Measurements from ENCODE around the gene PHF12.
"Not testable (repeated sequence)": the region's sequence is repeated elsewhere in the genome, so short reads cannot be mapped to it uniquely, and the experiment has no call there.

The PHF12 gene

DNA sequence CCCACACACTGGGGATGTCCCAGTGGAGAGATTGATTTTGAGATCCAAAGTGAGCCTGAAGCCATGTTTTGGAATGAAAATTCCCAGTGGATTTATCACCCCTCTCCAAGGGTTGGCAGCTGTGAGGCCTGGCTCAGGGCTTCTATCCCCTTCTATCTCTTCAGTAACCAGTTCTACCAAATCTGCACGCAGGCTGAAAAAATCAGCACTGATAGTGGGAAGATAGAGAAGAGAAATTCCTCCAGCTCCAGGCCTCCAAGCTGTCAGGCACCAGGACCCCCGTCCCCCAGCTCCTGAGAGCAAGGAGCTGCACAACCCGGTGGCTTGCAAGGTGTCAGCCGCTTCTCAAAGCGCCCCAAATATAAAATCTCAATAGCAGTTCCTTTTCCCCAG lies 54.8 kb downstream of the PHF12 start:
- Histone ChIP-seq H3K4me3 (ENCODE audit: low read length) (peak overlapping the region; percentile 89), H3K79me2 (ENCODE audit: control insufficient read depth, low read length) (peaks cover 52% of the 10 kb centered on the region), H3K9me2 (replicated peaks; ENCODE audit: control insufficient read depth, low read length) (no peaks in the 10 kb centered on the region), H4K20me1 (ENCODE audit: control insufficient read depth, insufficient read depth, low read depth, low read length) (no peaks in the 10 kb centered on the region), H3K4me1 (ENCODE audit: control insufficient read depth, low read length) (peaks cover 66% of the 10 kb centered on the region), H3K27ac (ENCODE audit: low read depth, low read length) (peak overlapping the region; percentile 58), H3F3A (ENCODE audit: control insufficient read depth, insufficient read depth) (peaks cover 21% of the 10 kb centered on the region), H3K36me3 (ENCODE audit: control insufficient read depth, low read length) (peaks cover 54% of the 10 kb centered on the region), H3K27me3 (ENCODE audit: control insufficient read depth, low read length) (no peaks in the 10 kb centered on the region), H3K9me3 (ENCODE audit: control insufficient read depth, insufficient read depth, low read length) (no peaks in the 10 kb centered on the region), H3K4me2 (ENCODE audit: low read length) (peak overlapping the region; percentile 77)
- TF ChIP-seq, protein P1, sequence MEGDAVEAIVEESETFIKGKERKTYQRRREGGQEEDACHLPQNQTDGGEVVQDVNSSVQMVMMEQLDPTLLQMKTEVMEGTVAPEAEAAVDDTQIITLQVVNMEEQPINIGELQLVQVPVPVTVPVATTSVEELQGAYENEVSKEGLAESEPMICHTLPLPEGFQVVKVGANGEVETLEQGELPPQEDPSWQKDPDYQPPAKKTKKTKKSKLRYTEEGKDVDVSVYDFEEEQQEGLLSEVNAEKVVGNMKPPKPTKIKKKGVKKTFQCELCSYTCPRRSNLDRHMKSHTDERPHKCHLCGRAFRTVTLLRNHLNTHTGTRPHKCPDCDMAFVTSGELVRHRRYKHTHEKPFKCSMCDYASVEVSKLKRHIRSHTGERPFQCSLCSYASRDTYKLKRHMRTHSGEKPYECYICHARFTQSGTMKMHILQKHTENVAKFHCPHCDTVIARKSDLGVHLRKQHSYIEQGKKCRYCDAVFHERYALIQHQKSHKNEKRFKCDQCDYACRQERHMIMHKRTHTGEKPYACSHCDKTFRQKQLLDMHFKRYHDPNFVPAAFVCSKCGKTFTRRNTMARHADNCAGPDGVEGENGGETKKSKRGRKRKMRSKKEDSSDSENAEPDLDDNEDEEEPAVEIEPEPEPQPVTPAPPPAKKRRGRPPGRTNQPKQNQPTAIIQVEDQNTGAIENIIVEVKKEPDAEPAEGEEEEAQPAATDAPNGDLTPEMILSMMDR (IDR thresholded peaks at IDR 0.05; ENCODE audit: low read depth, low read length, poor library complexity, severe bottlenecking) = no peak
- TF ChIP-seq EZH2phosphoT487 (IDR thresholded peaks at IDR 0.05; ENCODE audit: borderline replicate concordance, low read length) = no peak

DNA sequence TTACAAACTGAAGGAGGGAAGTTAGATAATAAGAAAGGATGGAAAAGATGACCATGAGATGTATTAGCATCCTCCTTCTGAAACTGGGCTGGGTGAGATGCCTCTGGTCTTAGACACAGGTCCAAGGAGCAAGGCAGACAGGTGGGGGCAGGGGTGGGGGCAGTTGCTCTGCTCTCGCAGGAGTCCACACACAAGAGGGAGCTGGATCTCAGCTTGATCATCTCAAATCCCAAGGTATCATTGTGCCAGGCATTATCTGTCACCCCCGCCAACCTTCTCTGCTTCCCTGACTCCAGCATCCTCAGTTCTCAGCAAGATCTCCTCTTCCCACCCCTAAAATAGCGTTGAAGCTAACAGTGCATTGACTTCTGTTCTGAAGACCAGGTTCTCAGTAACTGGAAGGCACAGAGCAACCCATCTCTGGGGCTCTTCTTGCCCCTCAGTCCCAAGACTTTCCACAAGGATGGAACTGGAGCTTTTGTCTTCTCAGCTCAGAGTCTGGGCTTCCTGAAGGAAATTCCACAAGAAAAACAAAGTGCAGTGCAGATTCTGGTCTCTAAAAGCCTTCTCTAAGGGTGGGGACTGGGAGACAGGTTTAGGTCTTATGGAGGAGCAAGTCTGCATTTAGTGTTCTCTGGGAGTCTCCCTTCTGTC lies 55.4 kb downstream of the PHF12 start:
- Histone ChIP-seq H3K79me2 (ENCODE audit: control insufficient read depth, low read length) (peaks cover 50% of the 10 kb centered on the region), H3K27ac (ENCODE audit: low read depth, low read length) (peak overlapping the region; percentile 58; the same call in 1 of the 2 replicates), H3K4me1 (ENCODE audit: control insufficient read depth, low read length) (peaks cover 66% of the 10 kb centered on the region), H3K9me3 (ENCODE audit: control insufficient read depth, insufficient read depth, low read length) (no peaks in the 10 kb centered on the region), H3F3A (ENCODE audit: control insufficient read depth, insufficient read depth) (peaks cover 22% of the 10 kb centered on the region), H4K20me1 (ENCODE audit: control insufficient read depth, insufficient read depth, low read depth, low read length) (no peaks in the 10 kb centered on the region), H3K27me3 (ENCODE audit: control insufficient read depth, low read length) (no peaks in the 10 kb centered on the region), H3K9me2 (replicated peaks; ENCODE audit: control insufficient read depth, low read length) (no peaks in the 10 kb centered on the region), H3K4me2 (ENCODE audit: low read length) (peak overlapping the region; percentile 77), H3K36me3 (ENCODE audit: control insufficient read depth, low read length) (peaks cover 54% of the 10 kb centered on the region), H3K4me3 (ENCODE audit: low read length) (peak overlapping the region; percentile 89)
- TF ChIP-seq, protein P1 (IDR thresholded peaks at IDR 0.05; ENCODE audit: low read depth, low read length, poor library complexity, severe bottlenecking) = no peak
- TF ChIP-seq EZH2phosphoT487 (IDR thresholded peaks at IDR 0.05; ENCODE audit: borderline replicate concordance, low read length) = no peak

DNA sequence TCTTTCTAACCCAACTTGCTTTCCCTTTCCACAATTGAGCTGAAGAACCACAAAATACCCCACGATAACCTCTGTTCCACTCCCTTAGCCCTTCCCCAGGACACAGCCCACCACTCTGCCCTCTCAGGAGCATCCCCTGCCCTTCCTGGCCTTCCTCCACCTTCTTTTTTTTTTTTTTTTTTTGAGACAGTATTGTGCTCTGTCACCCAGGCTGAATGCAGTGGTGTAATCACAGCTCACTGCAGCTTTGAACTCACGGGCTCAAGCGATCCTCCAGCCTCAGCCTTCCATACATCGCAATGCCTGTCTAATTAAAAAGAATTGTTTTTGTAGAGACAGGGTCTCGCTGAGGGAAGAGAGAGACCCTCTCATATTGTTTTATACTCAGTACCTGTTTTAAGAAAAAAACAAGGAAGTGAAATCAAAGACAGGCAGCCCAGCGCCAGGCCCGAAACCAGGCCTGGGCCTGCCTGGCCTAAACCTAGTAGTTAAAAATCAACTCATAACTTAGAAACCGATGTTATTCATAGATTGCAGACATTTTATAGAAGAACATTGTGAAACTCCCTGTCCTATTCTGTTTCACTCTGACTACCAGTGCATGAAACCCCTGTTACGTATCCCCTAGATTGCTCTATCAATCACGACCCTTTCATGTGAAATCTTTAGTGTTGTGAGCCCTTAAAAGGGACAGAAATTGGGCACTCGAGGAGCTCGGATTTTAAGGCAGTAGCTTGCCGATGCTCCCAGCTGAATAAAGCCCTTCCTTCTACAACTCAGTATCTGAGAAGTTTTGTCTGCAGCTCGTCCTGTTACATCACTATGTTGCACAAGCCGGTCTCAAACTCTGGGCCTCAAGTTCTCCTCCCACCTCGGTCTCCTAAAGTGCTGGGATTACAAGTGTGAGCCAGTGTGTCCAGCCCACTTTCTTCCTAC lies 57.8 kb downstream of the PHF12 start:
- H3K27me3 ChIP-seq (ENCODE audit: control insufficient read depth, low read length); H4K20me1 ChIP-seq (ENCODE audit: control insufficient read depth, insufficient read depth, low read depth, low read length); H3K9me3 ChIP-seq (ENCODE audit: control insufficient read depth, insufficient read depth, low read length); H3K9me2 ChIP-seq (replicated peaks; ENCODE audit: control insufficient read depth, low read length): not testable (repeated sequence)
- Histone ChIP-seq H3K4me2 (ENCODE audit: low read length) (peak overlapping the region; percentile 63), H3F3A (ENCODE audit: control insufficient read depth, insufficient read depth) (peaks cover 16% of the 10 kb centered on the region), H3K4me1 (ENCODE audit: control insufficient read depth, low read length) (peaks cover 76% of the 10 kb centered on the region), H3K4me3 (ENCODE audit: low read length) (peak overlapping the region; percentile 64), H3K36me3 (ENCODE audit: control insufficient read depth, low read length) (peaks cover 37% of the 10 kb centered on the region), H3K79me2 (ENCODE audit: control insufficient read depth, low read length) (peaks cover 44% of the 10 kb centered on the region), H3K27ac (ENCODE audit: low read depth, low read length) (peak overlapping the region; percentile 85)

GRCh38 chr17:28892024-28892423 lies 59.3 kb downstream of the PHF12 start:
- Histone ChIP-seq H3K27me3 (ENCODE audit: control insufficient read depth, low read length) (no peaks in the 10 kb centered on the region), H3K4me3 (ENCODE audit: low read length) (no peak overlapping the region), H4K20me1 (ENCODE audit: control insufficient read depth, insufficient read depth, low read depth, low read length) (no peaks in the 10 kb centered on the region; the same call in 1 of the 2 replicates), H3K9me3 (ENCODE audit: control insufficient read depth, insufficient read depth, low read length) (no peaks in the 10 kb centered on the region), H3F3A (ENCODE audit: control insufficient read depth, insufficient read depth) (peaks cover 10% of the 10 kb centered on the region), H3K4me2 (ENCODE audit: low read length) (no peak overlapping the region), H3K4me1 (ENCODE audit: control insufficient read depth, low read length) (peaks cover 76% of the 10 kb centered on the region), H3K27ac (ENCODE audit: low read depth, low read length) (no peak overlapping the region), H3K9me2 (replicated peaks; ENCODE audit: control insufficient read depth, low read length) (no peaks in the 10 kb centered on the region), H3K79me2 (ENCODE audit: control insufficient read depth, low read length) (peaks cover 43% of the 10 kb centered on the region), H3K36me3 (ENCODE audit: control insufficient read depth, low read length) (peaks cover 29% of the 10 kb centered on the region)
- TF ChIP-seq, protein P1 (IDR thresholded peaks at IDR 0.05; ENCODE audit: low read depth, low read length, poor library complexity, severe bottlenecking) = no peak
- no peak for TF ChIP-seq EZH2phosphoT487 (IDR thresholded peaks at IDR 0.05; ENCODE audit: borderline replicate concordance, low read length)
